Measurements from ENCODE around the gene CAPN9.
A peak's percentile ranks its signal among the peaks of the same experiment; 100 is the strongest.

CAPN9 gene

DNA sequence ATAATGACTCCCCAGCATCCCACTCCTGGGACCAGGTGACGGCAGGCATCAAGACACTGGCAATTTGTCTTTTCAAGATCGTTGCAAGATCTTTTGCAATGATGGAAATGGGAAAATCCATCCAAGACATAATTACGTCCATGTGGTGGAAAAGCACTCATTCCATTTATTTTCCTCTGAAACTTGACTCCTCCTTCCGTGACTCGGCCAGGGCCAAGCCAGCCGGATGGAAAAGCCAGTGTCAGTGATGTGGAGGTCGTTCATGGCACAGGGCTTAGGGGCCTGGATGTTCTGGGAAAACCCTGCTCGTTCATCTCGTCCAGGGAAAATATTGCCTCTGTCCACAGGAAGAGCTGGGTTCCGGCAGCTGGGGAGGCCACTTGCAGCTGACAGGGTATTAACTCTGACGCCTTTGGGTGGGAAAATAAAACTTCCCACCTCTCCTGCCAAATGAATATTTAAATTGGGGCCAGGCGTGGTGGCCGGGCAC is 74.9 kb downstream of the CAPN9 start:
- TF ChIP-seq, protein P1, sequence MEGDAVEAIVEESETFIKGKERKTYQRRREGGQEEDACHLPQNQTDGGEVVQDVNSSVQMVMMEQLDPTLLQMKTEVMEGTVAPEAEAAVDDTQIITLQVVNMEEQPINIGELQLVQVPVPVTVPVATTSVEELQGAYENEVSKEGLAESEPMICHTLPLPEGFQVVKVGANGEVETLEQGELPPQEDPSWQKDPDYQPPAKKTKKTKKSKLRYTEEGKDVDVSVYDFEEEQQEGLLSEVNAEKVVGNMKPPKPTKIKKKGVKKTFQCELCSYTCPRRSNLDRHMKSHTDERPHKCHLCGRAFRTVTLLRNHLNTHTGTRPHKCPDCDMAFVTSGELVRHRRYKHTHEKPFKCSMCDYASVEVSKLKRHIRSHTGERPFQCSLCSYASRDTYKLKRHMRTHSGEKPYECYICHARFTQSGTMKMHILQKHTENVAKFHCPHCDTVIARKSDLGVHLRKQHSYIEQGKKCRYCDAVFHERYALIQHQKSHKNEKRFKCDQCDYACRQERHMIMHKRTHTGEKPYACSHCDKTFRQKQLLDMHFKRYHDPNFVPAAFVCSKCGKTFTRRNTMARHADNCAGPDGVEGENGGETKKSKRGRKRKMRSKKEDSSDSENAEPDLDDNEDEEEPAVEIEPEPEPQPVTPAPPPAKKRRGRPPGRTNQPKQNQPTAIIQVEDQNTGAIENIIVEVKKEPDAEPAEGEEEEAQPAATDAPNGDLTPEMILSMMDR (IDR thresholded peaks at IDR 0.05; ENCODE audit: low read depth, low read length, missing control alignments): no peak
- peak; percentile 78 for DNase-seq (ENCODE audit: extremely low read depth, low read depth)
- H3K4me3 ChIP-seq (replicated peaks; ENCODE audit: low read depth, low read length): no peak overlapping the region

DNA sequence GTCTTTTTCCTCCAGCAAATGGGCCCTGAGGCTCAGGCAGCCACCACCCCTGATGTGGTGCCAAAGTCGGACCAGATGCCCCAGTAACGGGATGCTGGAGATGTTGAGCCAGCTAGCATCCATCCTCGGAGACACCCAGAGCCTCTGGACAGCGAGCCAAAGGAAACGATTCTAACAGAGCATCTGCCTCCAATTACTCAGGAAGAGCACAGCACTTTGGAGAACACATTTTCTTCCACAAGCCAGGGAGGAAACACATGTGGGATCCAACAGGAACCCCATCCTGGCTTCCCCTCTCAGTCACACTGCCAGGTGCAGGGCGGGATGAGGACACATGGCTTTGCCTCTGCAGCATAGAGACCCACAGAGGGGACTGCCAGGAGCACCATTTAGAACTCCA is 76.2 kb downstream of the CAPN9 start:
- TF ChIP-seq, protein P1 (IDR thresholded peaks at IDR 0.05; ENCODE audit: low read depth, low read length, missing control alignments): no peak
- H3K4me3 ChIP-seq (replicated peaks; ENCODE audit: low read depth, low read length): no peak overlapping the region
- peak; percentile 76 for DNase-seq (ENCODE audit: extremely low read depth, low read depth)

DNA sequence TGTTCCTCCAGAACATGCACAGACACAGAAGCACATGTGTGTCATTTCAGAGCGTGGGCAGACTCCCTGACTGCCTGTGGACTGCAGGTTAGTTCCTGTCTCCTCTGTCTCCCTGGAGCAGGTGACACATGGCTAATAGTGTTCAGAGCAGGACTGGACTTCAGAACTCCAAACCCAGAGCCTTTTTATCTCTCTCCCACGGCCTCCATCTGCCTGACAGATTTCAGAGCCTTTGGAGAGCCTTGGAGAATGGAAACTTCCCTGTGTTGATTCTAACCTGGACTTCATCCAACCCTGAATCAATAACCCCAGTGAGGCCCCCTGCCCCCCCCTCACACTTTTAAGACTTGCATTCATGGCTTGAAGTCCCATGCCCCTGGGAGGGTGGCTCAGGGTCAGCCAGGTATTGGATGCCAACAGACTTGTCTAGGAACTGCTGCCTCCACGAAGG is 76.8 kb downstream of the CAPN9 start:
- DNase-seq (ENCODE audit: extremely low read depth, low read depth): no peak
- TF ChIP-seq, protein P1 (IDR thresholded peaks at IDR 0.05; ENCODE audit: low read depth, low read length, missing control alignments): no peak
- no peak overlapping the region for H3K4me3 ChIP-seq (replicated peaks; ENCODE audit: low read depth, low read length)

DNA sequence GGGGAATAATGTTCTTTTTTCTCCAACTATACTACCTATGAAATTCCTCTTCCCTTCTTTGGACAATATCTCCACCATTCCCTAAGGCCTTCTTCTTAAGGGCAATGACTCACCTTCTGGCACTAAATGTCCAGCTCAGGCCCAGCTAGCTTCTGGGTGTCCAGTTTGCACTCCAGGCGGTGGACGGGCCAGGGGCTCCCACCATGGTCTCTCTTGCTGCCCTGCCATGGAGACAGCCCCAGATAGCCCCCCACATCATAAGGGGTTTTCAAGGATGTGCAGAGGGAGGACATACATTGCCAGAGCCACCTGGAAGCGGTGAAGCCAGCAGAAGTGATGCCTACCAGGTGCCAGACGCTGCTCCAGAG is 77.3 kb downstream of the CAPN9 start:
- no peak overlapping the region for H3K4me3 ChIP-seq (replicated peaks; ENCODE audit: low read depth, low read length)
- DNase-seq (ENCODE audit: extremely low read depth, low read depth): no peak
- TF ChIP-seq, protein P1 (IDR thresholded peaks at IDR 0.05; ENCODE audit: low read depth, low read length, missing control alignments): no peak

DNA sequence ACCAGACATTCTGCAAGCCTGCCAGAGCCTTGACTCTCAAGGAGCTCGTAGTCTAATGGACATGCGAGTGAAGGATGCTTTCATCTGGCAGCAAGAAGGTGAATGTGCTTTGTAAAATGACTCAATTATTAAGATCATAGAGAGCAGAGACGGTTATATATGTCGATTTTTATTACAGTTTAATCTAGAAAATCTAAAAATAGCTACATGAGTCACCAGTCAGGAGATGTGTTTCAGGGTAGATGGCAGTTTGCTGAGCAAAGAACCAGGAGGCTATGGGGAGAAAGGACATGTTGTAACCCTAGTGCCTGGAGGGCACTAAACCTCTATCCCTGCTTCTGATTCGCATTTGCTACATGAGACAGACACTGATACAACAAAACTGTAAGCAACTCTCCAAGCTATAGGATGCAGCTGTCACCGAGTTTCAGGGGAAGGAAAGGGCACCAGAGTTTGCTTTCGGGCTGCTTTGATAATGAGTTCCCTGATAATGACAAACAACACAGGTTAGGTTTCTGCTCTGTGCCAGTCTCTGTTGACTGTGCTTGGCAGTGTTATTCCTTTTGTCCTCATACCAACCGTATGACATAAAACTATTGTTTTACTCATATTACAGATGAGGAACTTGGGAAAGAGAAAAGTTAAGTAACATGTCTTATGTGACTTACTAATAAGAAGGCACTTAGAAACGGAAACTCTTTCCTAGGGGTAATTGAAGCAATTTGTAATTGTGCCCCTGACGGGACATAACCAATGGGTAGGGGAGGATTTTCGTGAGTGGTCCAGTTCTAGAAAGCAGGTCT is 77.9 kb downstream of the CAPN9 start:
- DNase-seq (ENCODE audit: extremely low read depth, low read depth): no peak
- no peak overlapping the region for H3K4me3 ChIP-seq (replicated peaks; ENCODE audit: low read depth, low read length)
- TF ChIP-seq, protein P1 (IDR thresholded peaks at IDR 0.05; ENCODE audit: low read depth, low read length, missing control alignments): no peak

DNA sequence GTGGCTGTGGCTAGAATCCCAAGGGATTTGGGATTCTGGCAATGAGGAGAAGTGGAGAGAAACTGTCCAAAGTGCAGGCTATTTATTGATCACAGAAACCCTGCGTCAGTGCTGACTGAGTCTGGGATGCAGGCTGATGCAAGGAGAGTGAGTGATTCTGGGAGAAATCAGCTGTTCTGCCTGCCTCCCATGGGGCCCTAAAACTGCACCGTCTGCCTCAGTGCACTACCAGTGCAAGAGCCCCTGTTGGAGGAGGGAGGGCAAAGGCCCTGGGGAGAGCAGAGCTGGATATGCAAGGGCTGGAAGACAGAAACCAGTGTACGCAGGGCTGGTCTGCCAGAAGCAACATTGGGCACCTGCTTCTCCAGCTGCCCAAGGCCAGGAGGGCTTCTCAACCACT is 78.6 kb downstream of the CAPN9 start:
- no peak overlapping the region for H3K4me3 ChIP-seq (replicated peaks; ENCODE audit: low read depth, low read length)
- TF ChIP-seq, protein P1 (IDR thresholded peaks at IDR 0.05; ENCODE audit: low read depth, low read length, missing control alignments): no peak
- DNase-seq (ENCODE audit: extremely low read depth, low read depth): no peak

All from HFF-Myc (cell line).